T-helper 1 cell treated with Interleukin-12 subunit alpha and Interleukin-12 subunit beta and Interleukin-4 antibody, amounts not matched to agents 30 μg/mL and 1 μg/mL, for 36 hours (primary cell): ENCODE data around the gene PEX13.
A peak's percentile ranks its signal among the peaks of the same experiment; 100 is the strongest.
"Not testable (repeated sequence)": the region's sequence is repeated elsewhere in the genome, so short reads cannot be mapped to it uniquely, and the experiment has no call there.

Experiments
- H3K27ac Mint-ChIP-seq: one replicate; pipeline ENCODE4 v1.8.0; 2021; ENCODE audit warnings: mild to moderate bottlenecking, mixed read lengths
- H3K27me3 Mint-ChIP-seq: one replicate; pipeline ENCODE4 v1.8.0; 2021; ENCODE audit warnings: low read depth, mixed read lengths
- H3K36me3 Mint-ChIP-seq: one replicate; pipeline ENCODE4 v1.8.0; 2021; ENCODE audit warnings: low read depth, mixed read lengths
- H3K4me1 Mint-ChIP-seq: one replicate; pipeline ENCODE4 v1.8.0; 2021; ENCODE audit warnings: low read depth, mixed read lengths
- H3K4me3 Mint-ChIP-seq: one replicate; pipeline ENCODE4 v1.8.0; 2021; ENCODE audit warnings: mild to moderate bottlenecking, moderate library complexity, mixed read lengths
- H3K9me3 Mint-ChIP-seq: one replicate; pipeline ENCODE4 v1.8.0; 2021; ENCODE audit warnings: mixed read lengths

The PEX13 gene, protein sequence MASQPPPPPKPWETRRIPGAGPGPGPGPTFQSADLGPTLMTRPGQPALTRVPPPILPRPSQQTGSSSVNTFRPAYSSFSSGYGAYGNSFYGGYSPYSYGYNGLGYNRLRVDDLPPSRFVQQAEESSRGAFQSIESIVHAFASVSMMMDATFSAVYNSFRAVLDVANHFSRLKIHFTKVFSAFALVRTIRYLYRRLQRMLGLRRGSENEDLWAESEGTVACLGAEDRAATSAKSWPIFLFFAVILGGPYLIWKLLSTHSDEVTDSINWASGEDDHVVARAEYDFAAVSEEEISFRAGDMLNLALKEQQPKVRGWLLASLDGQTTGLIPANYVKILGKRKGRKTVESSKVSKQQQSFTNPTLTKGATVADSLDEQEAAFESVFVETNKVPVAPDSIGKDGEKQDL

DNA sequence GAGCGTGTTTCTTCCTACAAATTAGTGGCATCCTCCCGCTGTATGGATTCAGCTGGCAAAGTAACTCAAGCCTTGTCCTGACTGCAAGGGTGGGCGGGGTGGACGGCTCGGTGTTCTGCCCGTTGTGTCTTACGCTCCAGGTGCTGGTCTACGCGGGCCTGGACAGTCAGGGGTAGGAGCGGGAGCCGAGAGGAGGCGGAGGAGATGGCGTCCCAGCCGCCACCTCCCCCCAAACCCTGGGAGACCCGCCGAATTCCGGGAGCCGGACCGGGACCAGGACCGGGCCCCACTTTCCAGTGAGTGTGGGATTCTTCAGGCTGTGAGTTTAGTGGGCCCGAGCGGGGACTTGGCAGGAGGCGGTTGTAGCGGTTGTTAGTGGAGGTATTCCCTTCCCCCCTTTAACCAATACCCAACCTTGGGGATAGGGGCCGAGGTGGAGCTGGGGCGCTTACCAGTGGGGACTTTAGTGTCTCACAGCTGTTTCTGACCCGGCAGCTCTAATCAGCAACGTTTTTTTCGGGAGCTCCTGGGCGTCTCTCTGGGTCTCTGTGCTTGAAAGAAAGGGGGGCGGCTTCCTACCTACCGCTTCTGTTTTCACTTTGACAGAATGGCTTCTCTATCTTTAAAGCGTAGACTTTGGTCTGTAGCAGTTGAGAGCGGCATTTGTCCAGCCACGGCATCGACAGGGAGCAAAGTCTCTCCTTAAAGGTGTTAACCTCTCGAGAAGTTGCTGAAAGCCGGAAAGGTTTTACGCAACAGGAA, at the start of gene PEX13, which contains the start of gene PUS10:
PEX13 (plus strand) TSS at position 165 of the 762 bp plus-strand sequence; CDS start at position 205, 40 bp downstream.
PUS10 (minus strand) TSS at position 700 of the 762 bp plus-strand sequence. CDS start 6,365 bp downstream, outside the sequence.
- peaks cover 22% of the 10 kb centered on the region for H3K4me1 Mint-ChIP-seq
- H3K27ac Mint-ChIP-seq, result peak within 1 kb of the TSS; percentile 94
- peaks cover 15% of the 10 kb centered on the region for H3K36me3 Mint-ChIP-seq
- no peaks in the 10 kb centered on the region for H3K9me3 Mint-ChIP-seq
- H3K4me3 Mint-ChIP-seq, result peak within 1 kb of the TSS; percentile 99
- no peaks in the 10 kb centered on the region for H3K27me3 Mint-ChIP-seq

DNA sequence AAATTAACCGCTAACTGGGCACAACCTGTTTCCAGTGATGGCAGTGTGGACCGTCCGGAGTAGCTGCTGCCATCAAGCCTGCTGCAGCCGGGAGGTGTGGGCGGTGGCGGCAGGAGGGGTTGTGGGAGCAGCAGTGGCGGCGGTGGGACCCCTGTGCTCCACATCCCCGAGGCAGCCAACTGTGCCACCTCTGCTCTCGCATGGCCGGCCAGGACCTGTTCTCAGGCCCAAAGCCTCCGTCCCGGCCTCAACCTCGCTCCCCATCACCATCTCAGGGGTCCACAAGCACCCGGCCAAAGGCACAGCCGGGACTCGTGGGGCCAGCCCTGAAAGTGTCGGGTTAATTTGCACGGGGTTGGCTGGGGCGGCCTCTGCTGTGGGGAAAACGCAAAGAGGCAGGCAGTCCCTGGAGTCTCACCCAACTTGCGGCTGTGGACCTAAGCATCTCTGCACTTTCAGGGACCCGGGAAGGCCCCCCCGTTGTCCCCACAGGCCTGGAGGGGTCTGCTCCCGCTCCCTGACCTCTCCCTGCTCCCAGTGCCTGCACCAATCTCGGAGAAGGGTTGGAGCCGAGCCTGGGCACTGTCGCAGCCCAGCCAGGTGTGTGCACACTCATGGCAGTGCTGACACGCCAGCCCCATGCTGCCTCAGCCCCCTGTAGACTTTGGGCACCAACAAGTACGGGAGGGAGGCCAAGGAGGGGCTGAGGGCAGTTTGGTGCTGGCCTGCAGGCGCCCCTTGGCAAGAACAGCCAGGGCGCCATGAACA, 44.4 kb upstream of the PEX13 start:
- no peak overlapping the region for H3K4me3 Mint-ChIP-seq
- peaks cover 23% of the 10 kb centered on the region for H3K4me1 Mint-ChIP-seq

DNA sequence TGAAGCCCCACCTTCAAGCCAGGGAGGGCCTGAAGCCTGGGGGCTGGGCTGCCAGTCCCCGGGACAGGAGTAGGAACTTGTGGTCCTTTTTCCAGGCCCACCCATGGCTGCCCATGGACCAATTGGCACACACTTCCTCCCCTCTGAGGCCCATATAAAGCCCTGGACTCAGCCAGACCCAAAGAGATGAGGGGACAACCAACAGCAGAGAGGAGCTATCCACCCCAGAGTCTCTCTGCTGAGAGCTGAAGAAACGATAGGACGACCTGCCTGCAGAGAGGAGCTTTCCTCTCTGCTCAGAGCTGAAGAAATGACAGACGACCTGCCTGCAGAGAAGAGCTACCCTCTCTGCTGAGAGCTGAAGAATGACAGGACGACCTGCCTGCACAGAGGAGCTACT, 43.8 kb upstream of the PEX13 start:
- no peaks in the 10 kb centered on the region for H3K9me3 Mint-ChIP-seq
- no peak overlapping the region for H3K27ac Mint-ChIP-seq
- no peak overlapping the region for H3K4me3 Mint-ChIP-seq
- H3K36me3 Mint-ChIP-seq, result no peaks in the 10 kb centered on the region
- H3K27me3 Mint-ChIP-seq, result no peaks in the 10 kb centered on the region
- H3K4me1 Mint-ChIP-seq, result peaks cover 22% of the 10 kb centered on the region

More for the DNA sequence above, 44.4 kb upstream of the PEX13 start:
- no peak overlapping the region for H3K27ac Mint-ChIP-seq
- peaks cover 1% of the 10 kb centered on the region for H3K36me3 Mint-ChIP-seq
- no peaks in the 10 kb centered on the region for H3K27me3 Mint-ChIP-seq
- H3K9me3 Mint-ChIP-seq, result no peaks in the 10 kb centered on the region

DNA sequence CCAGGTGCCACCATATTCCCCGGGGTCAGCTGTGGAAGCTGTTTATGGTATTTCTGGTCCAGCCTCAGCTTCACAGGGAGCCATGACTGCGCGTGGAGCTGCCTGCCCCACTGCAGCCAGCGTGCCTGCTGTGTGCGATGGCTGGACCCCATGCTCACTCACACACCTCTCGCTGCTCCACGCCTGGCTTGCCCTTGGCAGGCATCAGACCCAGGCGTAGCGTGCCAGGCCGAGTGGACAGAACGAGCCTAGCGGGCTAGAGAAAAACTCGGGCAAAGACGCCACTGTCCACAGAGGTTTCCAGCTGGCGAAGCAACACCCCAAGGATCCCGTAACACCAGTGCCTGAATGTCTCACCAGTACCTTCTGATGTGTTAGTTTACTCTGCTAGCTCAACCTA, 42.9 kb upstream of the PEX13 start:
- no peaks in the 10 kb centered on the region for H3K9me3 Mint-ChIP-seq
- H3K27me3 Mint-ChIP-seq, result no peaks in the 10 kb centered on the region
- H3K27ac Mint-ChIP-seq, result no peak overlapping the region
- H3K36me3 Mint-ChIP-seq, result peaks cover 2% of the 10 kb centered on the region
- no peak overlapping the region for H3K4me3 Mint-ChIP-seq
- H3K4me1 Mint-ChIP-seq, result peaks cover 28% of the 10 kb centered on the region

DNA sequence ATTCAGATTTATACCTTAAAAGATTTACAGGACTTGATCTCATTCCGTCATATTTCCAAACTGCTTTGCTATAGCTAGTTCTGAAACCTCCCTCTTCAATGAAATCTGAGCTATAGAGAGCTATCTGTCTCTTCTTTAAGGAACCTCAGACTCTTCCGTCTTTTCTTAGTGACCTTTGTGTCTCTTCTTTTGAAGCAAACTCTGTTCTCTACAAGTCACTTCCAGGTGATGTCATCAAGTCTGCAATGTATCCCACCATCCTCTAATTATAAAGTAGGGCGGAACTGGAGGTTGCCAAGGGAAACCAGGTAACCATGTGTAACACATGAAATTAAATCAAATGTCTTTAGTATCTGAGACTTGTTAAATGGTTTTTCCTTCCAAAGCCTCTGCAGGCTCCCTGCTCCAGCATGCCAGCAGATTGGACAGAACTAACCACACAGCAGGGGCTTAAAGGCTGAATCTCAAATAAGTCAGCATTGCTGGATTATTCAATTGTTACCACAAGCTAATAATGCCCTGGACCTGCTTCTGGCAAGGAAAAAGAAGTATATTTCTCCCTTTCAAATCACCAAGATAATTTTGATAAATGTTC, 41.2 kb upstream of the PEX13 start:
- H3K27ac Mint-ChIP-seq, result no peak overlapping the region
- no peaks in the 10 kb centered on the region for H3K27me3 Mint-ChIP-seq
- peaks cover 27% of the 10 kb centered on the region for H3K4me1 Mint-ChIP-seq

DNA sequence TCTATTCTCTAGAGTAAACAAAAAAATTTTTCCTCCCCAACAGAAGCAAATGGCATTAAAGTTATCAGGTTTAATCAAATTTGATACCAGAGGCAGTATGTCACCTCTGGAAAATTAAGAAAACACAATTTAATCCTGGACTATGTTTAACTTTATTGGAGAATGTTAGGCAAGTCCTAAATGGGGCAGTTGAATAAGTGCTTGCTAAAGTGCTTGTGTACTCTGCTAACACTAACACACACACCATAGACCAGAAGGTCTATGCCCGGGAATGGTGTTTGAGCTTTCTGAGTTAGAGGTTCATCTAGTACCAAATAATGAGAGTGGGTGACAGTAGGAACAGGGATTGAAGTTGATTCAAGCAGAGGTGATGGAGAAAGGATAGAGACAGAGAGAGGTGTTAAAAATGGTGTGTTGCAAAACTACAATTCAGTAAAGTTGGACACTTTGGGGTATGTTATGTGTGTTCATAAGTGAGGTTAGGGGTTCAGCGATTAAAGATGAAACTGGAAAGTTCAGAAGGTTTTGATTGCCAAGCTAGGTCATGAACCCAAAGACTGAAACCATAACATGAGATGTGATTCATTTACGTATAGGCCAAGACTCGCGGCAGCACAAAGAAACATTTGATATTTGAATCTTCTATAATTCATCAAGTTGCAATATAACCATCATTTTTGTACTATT, 40.5 kb upstream of the PEX13 start:
- H3K4me3 Mint-ChIP-seq, result no peak overlapping the region
- peaks cover 25% of the 10 kb centered on the region for H3K4me1 Mint-ChIP-seq
- no peaks in the 10 kb centered on the region for H3K27me3 Mint-ChIP-seq
- peaks cover 2% of the 10 kb centered on the region for H3K36me3 Mint-ChIP-seq
- no peaks in the 10 kb centered on the region for H3K9me3 Mint-ChIP-seq
- H3K27ac Mint-ChIP-seq, result no peak overlapping the region

More for the DNA sequence above, 41.2 kb upstream of the PEX13 start:
- H3K36me3 Mint-ChIP-seq, result peaks cover 2% of the 10 kb centered on the region
- H3K9me3 Mint-ChIP-seq, result no peaks in the 10 kb centered on the region
- no peak overlapping the region for H3K4me3 Mint-ChIP-seq

DNA sequence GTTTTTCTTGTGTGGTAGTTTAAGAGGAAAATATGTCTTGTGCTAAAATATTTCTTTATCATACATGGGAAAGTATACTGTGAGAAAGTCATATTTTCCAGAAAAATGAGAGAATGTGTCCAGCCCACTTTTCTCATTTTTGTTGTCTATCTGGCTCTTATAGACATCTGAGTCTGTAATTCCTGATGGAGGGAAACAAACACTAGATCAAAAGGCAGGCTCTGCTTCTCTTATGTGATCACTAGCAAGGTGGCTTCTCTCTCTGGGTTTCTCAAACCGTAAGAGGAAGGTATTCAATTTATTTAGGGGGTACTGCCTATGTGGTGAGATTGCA, 40.0 kb upstream of the PEX13 start:
- no peak overlapping the region for H3K27ac Mint-ChIP-seq
- peaks cover 23% of the 10 kb centered on the region for H3K4me1 Mint-ChIP-seq

DNA sequence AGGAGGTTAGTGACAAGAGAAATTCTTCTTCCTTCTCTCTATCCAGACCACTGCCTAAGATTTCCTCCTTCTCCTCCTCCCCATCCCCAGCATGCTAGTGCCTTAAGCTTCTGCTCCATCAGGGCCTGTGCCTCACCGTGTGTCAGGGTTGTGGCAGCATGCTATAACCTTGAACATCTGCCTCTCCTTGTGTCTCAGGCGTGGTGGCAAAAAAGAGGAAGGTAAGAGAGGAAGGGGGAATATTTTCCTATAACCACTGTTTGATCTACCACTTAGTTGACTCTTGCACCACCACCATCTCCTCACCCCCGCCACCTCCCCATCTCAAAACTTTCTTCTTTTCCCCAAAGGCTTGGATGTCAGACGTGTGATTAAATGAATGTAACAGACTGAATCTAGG, 38.3 kb upstream of the PEX13 start:
- Mint-ChIP-seq H3K36me3 (peaks cover 2% of the 10 kb centered on the region), H3K4me1 (peaks cover 23% of the 10 kb centered on the region), H3K27me3 (no peaks in the 10 kb centered on the region), H3K9me3 (no peaks in the 10 kb centered on the region), H3K4me3 (no peak overlapping the region), H3K27ac (no peak overlapping the region)

More for the DNA sequence above, 40.0 kb upstream of the PEX13 start:
- H3K27me3 Mint-ChIP-seq, result no peaks in the 10 kb centered on the region
- H3K9me3 Mint-ChIP-seq, result no peaks in the 10 kb centered on the region
- peaks cover 2% of the 10 kb centered on the region for H3K36me3 Mint-ChIP-seq
- no peak overlapping the region for H3K4me3 Mint-ChIP-seq

DNA sequence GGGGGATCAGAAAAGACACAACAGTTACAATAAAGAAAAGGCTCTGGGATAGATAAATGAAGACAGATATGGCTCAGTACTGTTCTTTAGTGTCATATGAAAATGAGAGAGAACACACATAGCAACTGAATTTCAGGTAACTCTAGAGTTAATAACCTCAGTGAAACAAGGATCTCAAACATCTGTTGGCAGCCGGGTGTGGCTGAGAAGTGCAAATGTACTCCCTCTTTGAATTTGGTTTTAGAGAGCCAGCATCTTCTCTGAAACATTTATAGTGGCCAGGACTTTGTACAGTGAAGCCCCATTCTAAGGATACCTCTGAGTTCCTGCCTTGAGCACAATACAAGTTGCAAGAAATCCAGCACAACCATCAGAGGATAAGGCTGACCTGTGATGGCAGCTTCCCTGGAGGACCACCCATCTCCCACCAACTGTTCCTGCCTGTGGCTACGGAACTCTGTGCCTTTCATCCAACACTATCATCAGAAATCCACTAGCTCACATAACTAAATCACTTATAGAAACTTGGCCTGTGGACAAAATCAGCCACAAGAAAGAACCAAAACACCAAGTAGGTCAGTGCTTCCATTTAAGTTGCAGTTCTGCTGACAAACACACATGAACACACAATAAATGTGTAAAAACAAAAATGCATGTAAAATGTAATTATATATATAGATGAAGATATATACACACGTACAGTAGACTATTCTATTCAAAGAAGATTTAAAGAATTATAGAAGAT, 37.3 kb upstream of the PEX13 start:
- no peaks in the 10 kb centered on the region for H3K9me3 Mint-ChIP-seq
- no peak overlapping the region for H3K27ac Mint-ChIP-seq
- peaks cover 4% of the 10 kb centered on the region for H3K36me3 Mint-ChIP-seq
- no peaks in the 10 kb centered on the region for H3K27me3 Mint-ChIP-seq
- H3K4me3 Mint-ChIP-seq, result no peak overlapping the region
- peaks cover 23% of the 10 kb centered on the region for H3K4me1 Mint-ChIP-seq

DNA sequence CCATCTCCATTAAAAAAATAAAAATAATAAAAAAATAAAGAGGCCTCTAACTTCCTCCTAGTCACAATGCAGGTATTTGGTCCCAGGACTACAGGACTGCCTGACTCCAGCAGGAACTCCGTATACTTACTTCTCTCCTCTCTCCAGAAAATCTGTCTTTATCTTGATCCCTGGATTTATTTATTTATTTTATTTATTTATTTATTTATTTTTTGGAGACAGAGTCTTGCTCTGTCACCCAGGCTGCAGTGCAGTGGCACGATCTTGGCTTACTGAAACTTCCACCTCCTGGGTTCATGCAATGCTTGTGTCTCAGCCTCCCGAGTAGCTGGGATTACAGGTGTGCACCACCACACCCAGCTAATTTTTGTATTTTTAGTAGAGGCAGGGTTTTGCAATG, 35.5 kb upstream of the PEX13 start:
- not testable (repeated sequence) for H3K27me3 Mint-ChIP-seq, H3K27ac Mint-ChIP-seq, H3K36me3 Mint-ChIP-seq, H3K4me3 Mint-ChIP-seq, H3K9me3 Mint-ChIP-seq
- H3K4me1 Mint-ChIP-seq, result peaks cover 14% of the 10 kb centered on the region

DNA sequence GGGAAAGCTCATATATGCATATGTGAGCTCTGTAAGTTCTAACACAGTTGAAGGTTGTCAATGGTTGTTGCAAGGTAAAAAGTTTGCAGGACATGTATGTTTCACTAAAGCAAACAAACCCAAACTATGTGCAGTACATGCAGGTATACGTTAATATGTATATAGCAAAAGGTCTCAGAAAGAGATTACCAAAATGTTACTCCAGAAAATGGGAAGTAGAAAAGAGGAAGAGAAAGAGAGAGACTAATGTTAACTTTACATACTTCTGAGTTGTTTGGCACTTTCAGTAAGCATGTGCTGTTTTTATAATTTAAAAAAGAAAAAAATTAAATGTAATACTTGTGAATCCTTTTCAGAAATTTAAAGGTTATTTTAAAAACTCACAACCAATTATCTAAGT, 32.8 kb upstream of the PEX13 start:
- H3K27me3 Mint-ChIP-seq, result no peaks in the 10 kb centered on the region
- H3K27ac Mint-ChIP-seq, result no peak overlapping the region

DNA sequence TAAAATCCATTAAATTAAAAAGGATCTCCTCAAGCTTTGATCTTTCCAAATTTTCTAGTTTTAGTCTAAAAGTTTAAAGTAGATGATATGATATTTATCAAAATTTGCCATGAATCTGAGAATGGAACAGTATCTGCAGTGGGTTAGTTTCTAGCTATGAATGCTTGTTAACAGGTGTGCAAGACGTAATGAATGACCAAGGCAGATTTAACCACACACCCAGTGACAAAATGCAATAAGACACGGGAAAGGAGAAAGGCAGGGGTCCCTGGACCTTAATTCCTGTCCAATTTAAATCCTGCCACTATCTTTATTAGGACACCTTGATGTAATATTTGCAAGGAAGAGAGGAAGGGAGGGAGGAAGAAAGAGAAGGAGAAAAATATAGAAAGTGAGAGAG, 30.5 kb upstream of the PEX13 start:
- Mint-ChIP-seq H3K27ac (no peak overlapping the region), H3K9me3 (peaks cover 12% of the 10 kb centered on the region), H3K4me1 (no peaks in the 10 kb centered on the region), H3K27me3 (no peaks in the 10 kb centered on the region), H3K36me3 (peaks cover 12% of the 10 kb centered on the region), H3K4me3 (no peak overlapping the region)

More for the DNA sequence above, 32.8 kb upstream of the PEX13 start:
- Mint-ChIP-seq H3K9me3 (no peaks in the 10 kb centered on the region), H3K4me3 (no peak overlapping the region), H3K36me3 (peaks cover 6% of the 10 kb centered on the region), H3K4me1 (peaks cover 2% of the 10 kb centered on the region)

DNA sequence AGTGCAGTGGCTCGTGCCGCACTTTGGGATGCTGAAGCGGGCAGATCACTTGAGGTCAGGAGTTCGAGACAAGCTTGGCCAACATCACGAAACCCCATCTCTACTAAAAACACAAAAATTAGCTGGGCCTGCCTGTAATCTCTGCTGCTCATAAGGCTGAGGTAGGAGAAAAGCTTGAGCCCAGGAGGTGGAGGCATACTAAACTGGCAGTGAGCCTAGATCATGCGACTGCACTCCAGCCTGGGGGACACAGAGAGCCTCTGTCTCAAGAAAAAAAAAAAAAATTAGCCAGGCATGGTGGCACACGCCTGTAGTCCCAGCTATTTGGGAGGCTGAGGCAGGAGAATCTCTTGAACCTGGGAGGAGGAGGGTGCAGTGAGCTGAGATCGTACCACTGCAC, 29.9 kb upstream of the PEX13 start:
- H3K27ac Mint-ChIP-seq, H3K4me3 Mint-ChIP-seq, H3K27me3 Mint-ChIP-seq, H3K4me1 Mint-ChIP-seq: not testable (repeated sequence)
- Mint-ChIP-seq H3K9me3 (peaks cover 16% of the 10 kb centered on the region), H3K36me3 (peaks cover 14% of the 10 kb centered on the region)
